IPS-20b (cell line): ENCODE measurements around the gene ADAP1.

Experiments used
- H3K27ac ChIP-seq: one replicate; pipeline ENCODE4 v1.5.1; 2013; ENCODE audit warnings: low read length
- H3K27me3 ChIP-seq: 2 replicates; pipeline ENCODE4 v1.6.1; 2013; ENCODE audit warnings: mild to moderate bottlenecking, low read length, inconsistent platforms; ENCODE audit not compliant: insufficient read depth
- H3K36me3 ChIP-seq: 2 replicates; pipeline ENCODE4 v1.6.1; 2013; ENCODE audit warnings: low read depth, mild to moderate bottlenecking, inconsistent platforms, low read length, moderate library complexity; ENCODE audit not compliant: insufficient read depth
- H3K4me1 ChIP-seq: 2 replicates; pipeline ENCODE4 v1.6.1; 2013; ENCODE audit warnings: mild to moderate bottlenecking, control low read depth, inconsistent platforms, low read length, moderate library complexity; ENCODE audit not compliant: insufficient read depth
- H3K4me3 ChIP-seq: 2 replicates; pipeline ENCODE4 v1.5.1; 2013; ENCODE audit warnings: mild to moderate bottlenecking, low read length, inconsistent platforms
- H3K9ac ChIP-seq: 2 replicates; pipeline ENCODE4 v1.6.1; 2013; ENCODE audit warnings: low read depth, mild to moderate bottlenecking, inconsistent platforms, low read length, moderate library complexity
- H3K9me3 ChIP-seq: 2 replicates; pipeline ENCODE4 v1.6.1; 2013; ENCODE audit warnings: mild to moderate bottlenecking, low read depth, low read length, inconsistent platforms; ENCODE audit not compliant: insufficient read depth

The ADAP1 gene

DNA sequence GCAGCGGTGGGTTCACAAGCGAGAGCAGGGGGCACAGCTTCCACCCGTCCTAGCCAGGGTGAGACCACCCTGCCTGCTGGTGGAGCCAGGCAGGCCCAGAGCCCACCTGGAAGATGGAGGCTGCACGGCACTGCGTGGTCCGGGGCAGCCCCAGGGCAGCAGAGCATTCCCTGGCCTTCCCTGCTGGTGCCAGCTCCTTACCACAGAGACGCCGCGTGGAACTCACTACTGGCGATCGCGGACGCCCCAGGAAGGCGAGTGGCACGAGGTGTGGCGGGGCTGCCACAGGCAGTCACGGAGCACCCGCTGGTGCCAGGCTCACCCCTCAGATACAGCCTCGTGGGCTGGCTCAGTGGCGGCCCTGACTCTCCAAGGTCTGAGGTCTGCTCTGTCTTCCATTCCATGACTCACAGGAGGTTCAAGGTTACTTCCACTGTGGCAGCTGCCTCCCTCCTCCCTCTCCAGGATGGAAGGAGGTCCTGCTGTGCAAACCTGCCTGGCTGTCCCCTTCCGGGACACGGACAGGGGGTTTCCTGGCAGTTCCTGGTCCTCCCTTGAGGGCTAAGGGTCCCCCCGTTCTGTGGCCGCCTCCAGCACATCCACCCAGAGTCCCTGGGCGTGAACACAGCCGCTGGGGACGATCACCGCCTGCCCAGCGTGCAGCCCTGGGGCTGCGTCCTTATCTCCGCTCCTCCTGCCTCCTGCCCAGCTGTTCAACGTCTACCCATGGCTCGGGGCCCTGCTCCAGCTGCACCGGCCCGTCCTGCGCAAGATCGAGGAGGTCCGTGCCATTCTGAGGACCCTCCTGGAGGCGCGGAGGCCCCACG lies 31.6 kb upstream of the ADAP1 start:
- H3K4me1 ChIP-seq: no peaks in the 10 kb centered on the region

DNA sequence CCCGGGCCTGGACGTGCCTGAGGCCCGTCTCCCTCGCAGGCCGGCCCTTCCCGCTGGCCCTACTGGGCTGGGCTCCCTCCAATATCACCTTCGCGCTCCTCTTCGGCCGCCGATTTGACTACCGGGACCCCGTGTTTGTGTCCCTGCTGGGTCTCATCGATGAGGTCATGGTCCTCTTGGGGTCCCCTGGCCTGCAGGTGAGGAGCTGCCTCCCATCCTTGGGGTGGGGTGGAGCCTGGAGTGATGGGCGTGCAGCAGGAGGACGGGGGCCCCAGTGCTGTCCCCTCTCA lies 30.6 kb upstream of the ADAP1 start:
- H3K9ac ChIP-seq: no peak overlapping the region
- no peaks in the 10 kb centered on the region for H3K36me3 ChIP-seq
- no peaks in the 10 kb centered on the region for H3K27me3 ChIP-seq
- H3K9me3 ChIP-seq: no peaks in the 10 kb centered on the region
- H3K27ac ChIP-seq: no peak overlapping the region
- H3K4me1 ChIP-seq: no peaks in the 10 kb centered on the region
- no peak overlapping the region for H3K4me3 ChIP-seq

More for the DNA sequence above, 31.6 kb upstream of the ADAP1 start:
- H3K9me3 ChIP-seq: no peaks in the 10 kb centered on the region
- no peak overlapping the region for H3K9ac ChIP-seq
- H3K27me3 ChIP-seq: no peaks in the 10 kb centered on the region
- H3K4me3 ChIP-seq: no peak overlapping the region
- no peaks in the 10 kb centered on the region for H3K36me3 ChIP-seq
- no peak overlapping the region for H3K27ac ChIP-seq

GRCh38 chr7:984361-985126 lies 30.1 kb upstream of the ADAP1 start:
- Histone ChIP-seq H3K27ac (no peak overlapping the region), H3K9me3 (no peaks in the 10 kb centered on the region), H3K36me3 (no peaks in the 10 kb centered on the region), H3K4me1 (no peaks in the 10 kb centered on the region), H3K9ac (no peak overlapping the region), H3K27me3 (no peaks in the 10 kb centered on the region), H3K4me3 (no peak overlapping the region)

GRCh38 chr7:983616-984071 lies 29.2 kb upstream of the ADAP1 start:
- Histone ChIP-seq H3K9me3 (no peaks in the 10 kb centered on the region), H3K9ac (no peak overlapping the region), H3K27ac (no peak overlapping the region), H3K27me3 (no peaks in the 10 kb centered on the region), H3K36me3 (no peaks in the 10 kb centered on the region), H3K4me1 (no peaks in the 10 kb centered on the region), H3K4me3 (no peak overlapping the region)

- H3K27ac ChIP-seq: no peak within 1 kb of the TSS
- no peak within 1 kb of the TSS for H3K4me3 ChIP-seq
- no peaks in the 10 kb centered on the region for H3K27me3 ChIP-seq
- no peaks in the 10 kb centered on the region for H3K9me3 ChIP-seq
- H3K9ac ChIP-seq: no peak within 1 kb of the TSS
- no peaks in the 10 kb centered on the region for H3K36me3 ChIP-seq
- H3K4me1 ChIP-seq: no peaks in the 10 kb centered on the region
Measured at GRCh38 chr7:983004-983615, 28.6 kb upstream of the ADAP1 start, which contains the start of gene CYP2W1. CYP2W1 (plus strand) TSS chr7:983181; CDS start chr7:983212, 31 bp downstream.

DNA sequence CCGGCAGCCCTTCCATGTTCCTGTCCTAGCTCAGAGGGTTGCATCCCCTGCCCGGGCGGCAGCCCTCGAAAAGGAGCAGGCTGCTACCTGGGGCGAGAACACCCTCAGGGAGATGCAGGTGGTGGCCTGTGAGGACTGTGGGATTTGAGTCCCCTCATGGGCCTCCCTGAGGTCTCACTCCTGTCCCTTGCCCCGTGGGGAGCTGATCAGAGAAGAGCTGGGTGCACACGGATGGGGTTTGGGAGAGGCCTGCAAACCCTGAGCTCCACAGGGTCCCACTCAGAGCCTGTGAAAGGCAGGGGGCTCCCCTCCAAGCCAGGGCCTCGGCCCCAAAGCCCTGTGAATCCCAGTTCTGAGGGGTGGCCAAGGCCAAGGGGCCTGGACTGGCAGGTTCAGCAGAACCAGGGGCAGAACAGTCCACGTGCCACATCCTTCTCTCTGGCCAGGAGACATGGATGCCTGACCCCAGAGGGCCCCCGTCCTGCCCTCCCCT lies 28.1 kb upstream of the ADAP1 start:
- no peaks in the 10 kb centered on the region for H3K9me3 ChIP-seq
- H3K27ac ChIP-seq: no peak overlapping the region
- no peaks in the 10 kb centered on the region for H3K4me1 ChIP-seq
- H3K36me3 ChIP-seq: no peaks in the 10 kb centered on the region
- no peak overlapping the region for H3K9ac ChIP-seq
- no peak overlapping the region for H3K4me3 ChIP-seq
- no peaks in the 10 kb centered on the region for H3K27me3 ChIP-seq

DNA sequence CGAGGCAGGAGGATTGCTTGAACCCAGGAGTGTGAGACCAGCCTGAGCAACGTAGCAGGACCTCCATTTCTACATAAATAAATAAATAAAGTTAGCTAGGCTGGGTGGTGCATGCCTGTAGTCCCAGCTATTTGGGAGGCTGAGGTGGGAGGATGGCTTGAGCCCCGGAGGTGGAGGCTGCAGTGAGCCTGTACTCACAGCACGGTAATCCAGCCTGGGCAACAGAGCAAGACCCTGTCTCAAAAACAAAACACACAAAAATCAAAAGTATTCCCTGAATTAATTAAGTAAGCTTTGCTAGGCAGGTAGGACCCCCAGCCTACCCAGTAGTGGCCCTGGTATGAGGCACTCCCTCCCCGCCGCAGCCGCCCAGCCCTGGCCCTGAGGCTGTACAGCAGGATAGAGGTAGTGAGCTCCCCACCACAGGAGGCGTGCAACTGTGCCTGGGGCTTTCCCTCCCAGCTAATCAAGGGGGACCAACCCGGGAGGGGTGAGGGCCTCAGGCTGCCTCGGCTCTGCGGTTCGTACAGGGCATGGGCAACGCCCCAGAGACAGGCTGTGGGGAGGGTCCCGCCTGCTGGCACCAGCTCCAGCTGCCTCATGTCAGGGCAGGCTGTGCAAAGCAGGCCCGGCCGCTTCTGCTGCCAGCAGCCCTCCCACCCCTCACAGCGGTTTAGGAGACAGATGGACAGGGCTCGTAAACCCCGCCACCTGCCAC lies 27.5 kb upstream of the ADAP1 start:
- no peak overlapping the region for H3K4me3 ChIP-seq

DNA sequence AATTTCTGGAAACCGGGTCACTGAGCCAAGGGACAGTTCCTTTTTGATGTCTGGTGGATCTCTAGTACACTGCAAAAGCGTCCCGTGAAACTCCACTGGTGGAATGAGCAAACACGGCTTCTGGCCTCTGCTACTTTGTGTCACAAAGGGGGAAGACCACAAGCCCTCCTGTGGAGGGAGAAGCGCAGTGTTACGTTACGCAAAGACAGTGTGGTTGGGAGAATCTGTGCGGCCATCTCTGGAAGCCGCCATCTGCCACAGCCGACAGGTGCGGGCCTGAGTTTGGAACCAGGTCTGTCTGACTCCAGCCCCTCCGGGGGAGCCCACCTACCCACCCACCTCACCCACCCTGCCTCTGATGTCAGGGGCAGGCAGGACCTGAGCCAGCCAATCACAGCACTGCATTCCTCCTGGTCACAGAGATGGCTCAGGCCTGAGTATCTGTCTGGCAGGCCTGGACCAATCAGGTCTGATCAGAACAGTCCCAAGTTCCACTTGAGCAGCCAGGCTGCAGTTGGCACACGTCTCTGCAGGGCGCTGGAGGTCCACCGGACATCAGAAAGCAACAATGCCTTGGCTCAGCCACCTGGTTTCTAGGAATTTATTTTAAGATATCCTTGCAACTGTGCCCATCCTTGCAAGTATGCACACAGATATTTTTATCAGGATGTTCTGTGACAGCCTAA lies 25.5 kb upstream of the ADAP1 start:
- no peaks in the 10 kb centered on the region for H3K4me1 ChIP-seq
- H3K27me3 ChIP-seq: no peaks in the 10 kb centered on the region
- no peak overlapping the region for H3K4me3 ChIP-seq

More for the DNA sequence above, 27.5 kb upstream of the ADAP1 start:
- no peaks in the 10 kb centered on the region for H3K4me1 ChIP-seq
- H3K27me3 ChIP-seq: no peaks in the 10 kb centered on the region
- no peak overlapping the region for H3K27ac ChIP-seq
- no peaks in the 10 kb centered on the region for H3K9me3 ChIP-seq
- no peaks in the 10 kb centered on the region for H3K36me3 ChIP-seq
- H3K9ac ChIP-seq: no peak overlapping the region

DNA sequence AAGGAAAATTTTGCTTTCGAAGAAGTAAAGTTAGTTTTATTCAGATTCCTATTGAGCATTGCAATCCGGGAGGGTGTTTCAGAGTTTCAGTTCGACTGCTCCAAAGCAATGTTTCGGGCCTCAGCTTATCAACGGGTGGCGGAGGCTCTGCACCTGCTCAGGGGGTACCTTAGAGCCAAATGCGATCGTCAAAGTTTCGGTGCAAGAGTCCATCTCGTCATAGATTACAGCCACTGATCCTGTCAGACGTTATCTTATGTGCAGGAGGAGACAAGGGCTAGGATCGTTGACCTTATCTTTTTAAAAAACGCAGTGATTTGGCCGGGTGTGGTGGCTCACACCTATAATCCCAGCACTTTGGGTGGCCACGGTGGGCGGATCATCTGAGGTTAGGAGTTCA lies 24.7 kb upstream of the ADAP1 start:
- Histone ChIP-seq H3K4me3 (no peak overlapping the region), H3K9ac (no peak overlapping the region), H3K4me1 (no peaks in the 10 kb centered on the region)

More for the DNA sequence above, 25.5 kb upstream of the ADAP1 start:
- Histone ChIP-seq H3K9me3 (no peaks in the 10 kb centered on the region), H3K9ac (no peak overlapping the region), H3K36me3 (no peaks in the 10 kb centered on the region), H3K27ac (no peak overlapping the region)

DNA sequence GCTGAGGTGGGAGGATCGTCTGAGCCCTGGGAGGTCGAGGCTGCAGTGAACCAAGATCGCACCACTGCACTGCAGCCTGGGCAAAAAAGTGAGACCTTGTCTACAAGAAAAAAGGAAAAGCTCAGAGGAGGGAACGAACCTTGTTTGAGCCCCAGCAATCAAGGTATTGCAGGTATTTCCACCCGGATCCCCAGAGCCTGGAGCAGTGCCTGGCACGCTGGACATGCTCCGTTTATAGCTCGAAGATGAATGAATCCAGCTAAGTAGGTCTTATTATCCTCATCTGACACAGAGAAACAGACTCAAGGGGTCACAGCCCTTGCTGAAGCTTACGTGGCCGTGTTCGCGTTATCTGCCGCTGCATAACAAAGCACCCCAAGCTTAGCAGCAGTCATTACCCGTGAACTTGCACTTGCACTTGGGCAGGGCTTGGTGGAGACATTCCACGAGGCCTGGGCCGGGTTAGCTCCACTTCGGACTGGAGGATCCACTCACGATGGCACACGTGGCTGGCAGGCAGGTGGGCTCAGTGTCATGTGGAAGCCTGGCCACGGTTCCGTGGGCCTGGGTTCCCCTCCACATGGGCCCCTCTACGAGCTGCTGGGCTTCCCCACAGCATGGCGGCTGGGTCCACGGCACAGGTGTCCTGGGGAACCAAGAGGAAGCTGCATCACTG lies 24.1 kb upstream of the ADAP1 start:
- H3K36me3 ChIP-seq: no peaks in the 10 kb centered on the region
- H3K9me3 ChIP-seq: no peaks in the 10 kb centered on the region
- H3K4me3 ChIP-seq: no peak overlapping the region
- H3K27me3 ChIP-seq: no peaks in the 10 kb centered on the region
- H3K4me1 ChIP-seq: no peaks in the 10 kb centered on the region
- H3K27ac ChIP-seq: no peak overlapping the region
- no peak overlapping the region for H3K9ac ChIP-seq

More for the DNA sequence above, 24.7 kb upstream of the ADAP1 start:
- H3K27me3 ChIP-seq: no peaks in the 10 kb centered on the region
- H3K36me3 ChIP-seq: no peaks in the 10 kb centered on the region
- H3K27ac ChIP-seq: no peak overlapping the region
- no peaks in the 10 kb centered on the region for H3K9me3 ChIP-seq
